Activated naive CD8-positive, alpha-beta T cell treated with anti-CD3 and anti-CD28 coated beads, Interleukin-2, amount 50 U/mL, for 24 hours (primary cell): ENCODE results near the gene SEMA7A.
A peak's percentile ranks its signal among the peaks of the same experiment; 100 is the strongest.

Source experiments
- ATAC-seq: fragments of 150-1000 bp; cut with Tn5 transposase; one replicate; pipeline ENCODE4 v1.10.0; 2021
- DNase-seq: peaks from one replicate; pipeline ENCODE4 v3.0.0; 2021
- H3K27ac Mint-ChIP-seq: one replicate; pipeline ENCODE4 v1.8.0; 2021; ENCODE audit warnings: mild to moderate bottlenecking, mixed read lengths
- H3K27me3 Mint-ChIP-seq: one replicate; pipeline ENCODE4 v1.8.0; 2021; ENCODE audit warnings: mixed read lengths
- H3K36me3 Mint-ChIP-seq: one replicate; pipeline ENCODE4 v1.8.0; 2021; ENCODE audit warnings: low read depth, mixed read lengths
- H3K4me1 Mint-ChIP-seq: one replicate; pipeline ENCODE4 v1.8.0; 2021; ENCODE audit warnings: mixed read lengths
- H3K4me3 Mint-ChIP-seq: one replicate; pipeline ENCODE4 v1.8.0; 2021; ENCODE audit warnings: mild to moderate bottlenecking, moderate library complexity, mixed read lengths
- H3K9me3 Mint-ChIP-seq: one replicate; pipeline ENCODE4 v1.8.0; 2021; ENCODE audit warnings: mixed read lengths

The SEMA7A gene

GRCh38 chr15:74377831-74378766 lies 55.7 kb downstream of the SEMA7A start:
- H3K36me3 Mint-ChIP-seq = no peaks in the 10 kb centered on the region
- H3K4me1 Mint-ChIP-seq = peaks cover 91% of the 10 kb centered on the region
- peak overlapping the region; percentile 82 for H3K27ac Mint-ChIP-seq
- no peaks in the 10 kb centered on the region for H3K9me3 Mint-ChIP-seq
- DNase-seq = no peak
- no peaks in the 10 kb centered on the region for H3K27me3 Mint-ChIP-seq
- peak overlapping the region; percentile 31 for H3K4me3 Mint-ChIP-seq
- ATAC-seq = no peak

GRCh38 chr15:74376825-74377581 lies 56.8 kb downstream of the SEMA7A start:
- no peaks in the 10 kb centered on the region for H3K36me3 Mint-ChIP-seq
- no peak for DNase-seq
- no peak for ATAC-seq
- no peaks in the 10 kb centered on the region for H3K9me3 Mint-ChIP-seq
- peak overlapping the region; percentile 41 for H3K27ac Mint-ChIP-seq
- no peaks in the 10 kb centered on the region for H3K27me3 Mint-ChIP-seq
- H3K4me3 Mint-ChIP-seq = no peak overlapping the region
- H3K4me1 Mint-ChIP-seq = peaks cover 80% of the 10 kb centered on the region

DNA sequence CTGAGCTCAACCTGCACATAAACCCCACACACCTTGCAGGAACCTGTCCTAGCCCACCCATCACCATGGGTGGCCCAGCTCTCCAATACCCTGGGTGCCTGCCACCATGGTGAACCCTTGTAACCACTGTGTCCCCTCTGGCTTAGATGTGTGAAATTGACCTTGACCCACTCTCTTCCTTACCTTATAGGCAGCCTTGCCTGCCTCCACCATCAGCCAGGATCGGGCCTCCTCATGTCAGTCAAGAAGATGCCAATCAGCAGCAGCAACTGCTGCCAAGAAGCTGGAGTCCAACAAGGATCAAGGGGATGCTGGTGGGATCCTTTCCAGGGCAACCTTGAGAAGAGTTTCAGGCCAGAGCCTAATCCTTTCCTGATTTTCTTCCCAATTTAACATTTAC lies 57.5 kb downstream of the SEMA7A start:
- Mint-ChIP-seq H3K4me3 (no peak overlapping the region), H3K9me3 (no peaks in the 10 kb centered on the region)
- DNase-seq = no peak

DNA sequence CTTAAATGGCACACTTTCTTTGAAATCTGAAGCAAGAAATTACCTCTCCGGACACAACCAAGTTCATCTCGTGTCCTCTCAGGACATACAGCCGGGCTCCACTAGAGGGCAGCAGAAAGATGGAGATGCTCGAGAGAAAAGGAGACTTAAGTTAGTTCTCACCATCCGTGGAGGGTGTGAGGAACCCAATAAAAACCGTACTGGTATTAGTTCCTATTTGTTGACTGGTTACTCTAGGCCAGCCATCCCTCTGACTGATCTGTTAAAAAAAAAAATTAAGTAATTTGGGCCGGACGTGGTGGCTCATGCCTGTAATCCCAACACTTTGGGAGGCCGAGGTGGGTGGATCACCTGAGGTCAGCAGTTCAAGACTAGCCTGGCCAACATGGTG lies 58.5 kb downstream of the SEMA7A start:
- ATAC-seq = peak; percentile 21
- Mint-ChIP-seq H3K27ac (peak overlapping the region; percentile 70), H3K4me1 (peaks cover 63% of the 10 kb centered on the region)

More for the DNA sequence above, 57.5 kb downstream of the SEMA7A start:
- ATAC-seq = no peak
- Mint-ChIP-seq H3K27me3 (no peaks in the 10 kb centered on the region), H3K36me3 (no peaks in the 10 kb centered on the region), H3K4me1 (peaks cover 72% of the 10 kb centered on the region), H3K27ac (peak overlapping the region; percentile 15)

DNA sequence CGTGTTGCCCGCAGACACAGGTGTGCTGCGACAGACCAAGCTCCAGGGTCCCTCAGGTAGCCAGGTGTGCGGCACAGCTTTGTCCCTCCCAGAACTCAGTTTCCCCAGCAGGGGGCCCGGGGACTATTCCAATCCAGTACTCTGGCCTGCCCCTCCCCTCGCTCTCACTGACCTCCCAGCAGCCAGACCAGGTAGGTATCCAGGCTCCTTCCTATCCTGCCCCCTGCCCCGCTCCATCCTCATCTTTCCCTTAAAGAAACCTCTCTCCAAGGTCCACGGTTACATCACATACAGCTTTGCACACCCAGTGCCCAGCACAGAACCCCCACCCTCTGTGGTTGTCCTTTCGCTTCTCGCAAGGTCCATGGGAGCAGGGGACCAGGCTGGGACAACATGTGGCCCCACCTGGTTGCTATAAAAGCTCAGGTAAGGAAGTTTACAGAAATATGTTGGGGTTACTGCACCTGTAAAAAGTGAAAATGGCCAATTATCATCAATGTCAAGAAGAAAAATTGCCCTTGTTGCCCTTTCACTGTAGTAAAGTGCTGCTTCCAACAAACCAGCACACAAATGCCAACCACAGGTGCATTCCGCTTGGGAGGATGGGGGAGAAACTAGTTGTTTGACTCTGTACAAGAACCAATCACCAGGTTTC lies 59.0 kb downstream of the SEMA7A start:
- H3K4me1 Mint-ChIP-seq = peaks cover 58% of the 10 kb centered on the region
- ATAC-seq (no peak), DNase-seq (no peak)
- no peaks in the 10 kb centered on the region for H3K36me3 Mint-ChIP-seq
- no peaks in the 10 kb centered on the region for H3K27me3 Mint-ChIP-seq
- peak overlapping the region; percentile 80 for H3K4me3 Mint-ChIP-seq
- peak overlapping the region; percentile 77 for H3K27ac Mint-ChIP-seq
- no peaks in the 10 kb centered on the region for H3K9me3 Mint-ChIP-seq

More for the DNA sequence above, 58.5 kb downstream of the SEMA7A start:
- H3K27me3 Mint-ChIP-seq = no peaks in the 10 kb centered on the region
- no peaks in the 10 kb centered on the region for H3K9me3 Mint-ChIP-seq
- peak; percentile 88 for DNase-seq
- peak overlapping the region; percentile 80 for H3K4me3 Mint-ChIP-seq
- no peaks in the 10 kb centered on the region for H3K36me3 Mint-ChIP-seq

DNA sequence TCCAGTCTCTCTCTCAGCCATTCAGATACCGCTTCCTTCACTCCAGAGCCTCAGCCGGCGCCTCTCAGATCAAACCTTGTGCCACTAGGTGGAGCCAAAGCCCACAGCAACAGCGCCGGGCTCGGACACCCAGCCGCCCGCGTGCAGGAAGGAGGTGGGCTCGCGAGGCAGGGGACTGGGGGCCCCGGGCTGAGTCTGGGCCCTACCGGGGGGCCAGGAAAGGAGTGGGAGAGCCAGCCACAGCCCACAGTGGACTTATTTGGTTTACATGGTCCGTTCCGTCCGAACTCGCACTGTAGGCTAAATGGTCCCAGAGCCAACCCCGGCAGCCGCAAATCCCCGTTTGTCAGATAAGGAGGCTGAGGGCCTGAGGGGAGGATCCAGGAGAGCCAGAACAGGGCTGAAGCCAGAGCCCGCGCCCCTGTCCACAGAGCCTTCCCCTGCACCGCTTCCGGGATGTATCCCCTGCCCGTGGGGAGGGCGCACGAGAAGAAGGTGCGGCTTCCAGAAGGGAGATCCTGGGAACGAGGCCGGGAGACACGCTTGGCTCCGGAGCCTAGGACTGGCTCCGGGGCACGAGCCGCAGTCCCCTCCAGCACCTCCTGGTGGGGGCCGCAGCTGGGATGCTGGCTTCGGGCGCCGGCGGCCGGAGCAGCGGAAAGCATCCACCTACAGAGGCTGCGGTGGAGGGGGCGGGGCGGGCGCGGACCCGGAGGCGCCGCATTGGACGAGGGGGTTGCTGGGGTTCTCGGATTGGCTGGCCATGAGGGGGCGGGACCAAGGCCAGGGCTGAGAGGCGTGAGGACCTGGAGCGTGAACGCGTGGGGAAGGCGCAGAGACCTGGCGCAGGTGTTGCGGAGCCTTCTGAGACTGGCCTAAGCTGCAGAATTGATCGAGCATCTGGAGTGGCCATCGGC lies 59.8 kb downstream of the SEMA7A start:
- H3K27ac Mint-ChIP-seq = peak overlapping the region; percentile 77
- H3K4me3 Mint-ChIP-seq = peak overlapping the region; percentile 80
- no peaks in the 10 kb centered on the region for H3K9me3 Mint-ChIP-seq

DNA sequence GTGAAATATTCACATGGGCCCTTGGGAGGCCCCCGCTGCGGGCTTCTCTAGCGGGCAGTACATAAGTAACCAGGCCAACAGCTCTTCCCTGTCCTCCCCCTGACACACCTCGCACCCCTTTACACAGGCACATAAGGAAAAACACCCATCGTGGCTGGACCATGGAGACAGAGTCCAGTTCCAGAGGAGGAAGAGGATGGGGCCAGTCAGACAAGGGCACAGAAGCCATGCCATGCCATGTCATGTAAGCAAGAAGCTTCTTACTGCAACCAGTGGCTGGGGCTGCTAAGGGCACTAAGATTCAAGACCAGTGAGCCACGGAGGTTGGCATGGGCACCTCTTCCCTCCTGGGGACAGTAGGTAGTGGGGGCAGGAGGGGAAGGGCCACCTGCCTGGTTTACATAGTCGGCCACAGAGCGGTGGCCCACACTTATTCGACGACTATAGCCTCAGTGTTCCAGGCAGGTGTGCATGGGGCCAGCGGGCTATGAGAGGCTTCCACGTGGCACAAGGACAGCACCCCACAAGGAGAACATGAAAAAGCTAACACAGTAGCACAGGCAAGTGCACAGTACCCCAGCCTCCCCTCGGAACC lies 60.6 kb downstream of the SEMA7A start:
- ATAC-seq (no peak), DNase-seq (no peak)
- Mint-ChIP-seq H3K27me3 (peaks cover 14% of the 10 kb centered on the region), H3K27ac (peak overlapping the region; percentile 77), H3K4me3 (peak overlapping the region; percentile 80), H3K9me3 (no peaks in the 10 kb centered on the region), H3K4me1 (peaks cover 42% of the 10 kb centered on the region), H3K36me3 (no peaks in the 10 kb centered on the region)

More for the DNA sequence above, 59.8 kb downstream of the SEMA7A start:
- Mint-ChIP-seq H3K4me1 (peaks cover 51% of the 10 kb centered on the region), H3K27me3 (peaks cover 7% of the 10 kb centered on the region), H3K36me3 (no peaks in the 10 kb centered on the region)
- DNase-seq (peak; percentile 94), ATAC-seq (peak; percentile 84)

GRCh38 chr15:74370471-74370870 lies 63.3 kb downstream of the SEMA7A start:
- ATAC-seq = no peak
- no peak overlapping the region for H3K27ac Mint-ChIP-seq
- no peak for DNase-seq
- H3K4me1 Mint-ChIP-seq = peaks cover 17% of the 10 kb centered on the region
- H3K36me3 Mint-ChIP-seq = no peaks in the 10 kb centered on the region
- no peak overlapping the region for H3K4me3 Mint-ChIP-seq
- H3K27me3 Mint-ChIP-seq = peaks cover 33% of the 10 kb centered on the region
- no peaks in the 10 kb centered on the region for H3K9me3 Mint-ChIP-seq

- ATAC-seq = no peak
Observed at GRCh38 chr15:74369756-74370155, 64.0 kb downstream of the SEMA7A start.

GRCh38 chr15:74369084-74369745 lies 64.5 kb downstream of the SEMA7A start:
- DNase-seq (no peak), ATAC-seq (no peak)
- H3K4me3 Mint-ChIP-seq = no peak overlapping the region
- no peak overlapping the region for H3K27ac Mint-ChIP-seq
- no peaks in the 10 kb centered on the region for H3K9me3 Mint-ChIP-seq
- H3K4me1 Mint-ChIP-seq = peaks cover 9% of the 10 kb centered on the region
- H3K27me3 Mint-ChIP-seq = peaks cover 44% of the 10 kb centered on the region
- H3K36me3 Mint-ChIP-seq = no peaks in the 10 kb centered on the region

More at GRCh38 chr15:74369756-74370155, 64.0 kb downstream of the SEMA7A start:
- no peaks in the 10 kb centered on the region for H3K36me3 Mint-ChIP-seq
- no peak overlapping the region for H3K4me3 Mint-ChIP-seq
- no peaks in the 10 kb centered on the region for H3K9me3 Mint-ChIP-seq
- H3K27ac Mint-ChIP-seq = peak overlapping the region; percentile 6
- peaks cover 14% of the 10 kb centered on the region for H3K4me1 Mint-ChIP-seq
- H3K27me3 Mint-ChIP-seq = peaks cover 39% of the 10 kb centered on the region
- no peak for DNase-seq

GRCh38 chr15:74368121-74368520 lies 65.6 kb downstream of the SEMA7A start:
- no peaks in the 10 kb centered on the region for H3K9me3 Mint-ChIP-seq
- DNase-seq = no peak
- no peak overlapping the region for H3K4me3 Mint-ChIP-seq
- peaks cover 6% of the 10 kb centered on the region for H3K4me1 Mint-ChIP-seq
- no peaks in the 10 kb centered on the region for H3K36me3 Mint-ChIP-seq
- peaks cover 44% of the 10 kb centered on the region for H3K27me3 Mint-ChIP-seq
- ATAC-seq = no peak
- H3K27ac Mint-ChIP-seq = no peak overlapping the region

- Mint-ChIP-seq H3K36me3 (no peaks in the 10 kb centered on the region), H3K27ac (no peak within 1 kb of the TSS), H3K27me3 (peaks cover 44% of the 10 kb centered on the region), H3K9me3 (no peaks in the 10 kb centered on the region), H3K4me1 (peaks cover 6% of the 10 kb centered on the region), H3K4me3 (peak within 1 kb of the TSS; percentile 25)
- ATAC-seq (no peak), DNase-seq (no peak)
Observed at GRCh38 chr15:74367296-74367854, 66.4 kb downstream of the SEMA7A start, which contains the start of gene CYP11A1. TSS of gene CYP11A1 (minus strand) at chr15:74367646. CDS start at chr15:74367585, 61 bp downstream.
